ENCODE measurements around the gene DOCK7. TPM values are rescaled to one million over a fixed set of nuclear protein-coding genes. Genes with fewer than 3 reads are reported as not detected.

DOCK7 gene
- total and polyA plus RNA-seq, 2 of the 8 experiments (the other 6 are each of a cell fraction or from before 2014, with no cell fraction given): 10.2 to 33.7 TPM

GRCh38 chr1:62599044-62599443 lies 89.1 kb downstream of the DOCK7 start (continued):
- no peak for TF ChIP-seq CHD7 (IDR thresholded peaks at IDR 0.05; ENCODE audit: insufficient replicate concordance, low read length)
- no peak for TF ChIP-seq BRCA1 (IDR thresholded peaks at IDR 0.05; ENCODE audit: low read depth, low read length)
- no peak for TF ChIP-seq RBBP5 (IDR thresholded peaks at IDR 0.05; ENCODE audit: borderline replicate concordance, low read depth, low read length)
- no peak for TF ChIP-seq NRF1 (IDR thresholded peaks at IDR 0.05; ENCODE audit: low read depth, low read length)
- no peak for TF ChIP-seq POLR2A (IDR thresholded peaks at IDR 0.05; ENCODE audit: control extremely low read depth in 1 of 2, low read depth in 2 of 2, low read length in 2 of 2)
- no peak for TF ChIP-seq POU5F1 (IDR thresholded peaks at IDR 0.05; ENCODE audit: low read depth, low read length)
- no peak for TF ChIP-seq POLR2AphosphoS5 (IDR thresholded peaks at IDR 0.05; ENCODE audit: low read depth, low read length)
- TF ChIP-seq CHD1 (IDR thresholded peaks at IDR 0.05; ENCODE audit: low read depth, low read length): no peak
- TF ChIP-seq GABPA (IDR thresholded peaks at IDR 0.05; ENCODE audit: borderline replicate concordance, insufficient read depth, low read length): no peak
- no peak for TF ChIP-seq RFX5 (IDR thresholded peaks at IDR 0.05; ENCODE audit: borderline replicate concordance, low read depth, low read length)
- TF ChIP-seq JUND (IDR thresholded peaks at IDR 0.05; ENCODE audit: low read length): no peak
- TF ChIP-seq TAF7 (optimal IDR thresholded peaks at IDR 0.05; ENCODE audit: borderline replicate concordance, low read depth, low read length): no peak

Data from H1 (cell line).